Astrocyte of the cerebellum (primary cell): ENCODE results near the gene PAK2.

Source experiments
- DNase-seq: peaks from one replicate; pipeline ENCODE4 v3.0.0-alpha.2; 2011; ENCODE audit warnings: low read depth
- H3K4me3 ChIP-seq: 2 replicates; pipeline ENCODE4 v1.5.1; 2011; ENCODE audit warnings: mild to moderate bottlenecking, low read depth, low read length, moderate library complexity
- in situ Hi-C: cut with HindIII; loops from 2 replicates; pipeline ENCODE4 v1.10.0; 2017; ENCODE audit warnings: low sequenced_read_pairs
- TF ChIP-seq, protein P1 (sequence below): IDR thresholded peaks from 2 replicates; pipeline ENCODE4 v1.5.1; 2012; ENCODE audit warnings: low read length, low read depth, moderate library complexity, mild to moderate bottlenecking; ENCODE audit errors: missing control alignments

Gene PAK2

DNA sequence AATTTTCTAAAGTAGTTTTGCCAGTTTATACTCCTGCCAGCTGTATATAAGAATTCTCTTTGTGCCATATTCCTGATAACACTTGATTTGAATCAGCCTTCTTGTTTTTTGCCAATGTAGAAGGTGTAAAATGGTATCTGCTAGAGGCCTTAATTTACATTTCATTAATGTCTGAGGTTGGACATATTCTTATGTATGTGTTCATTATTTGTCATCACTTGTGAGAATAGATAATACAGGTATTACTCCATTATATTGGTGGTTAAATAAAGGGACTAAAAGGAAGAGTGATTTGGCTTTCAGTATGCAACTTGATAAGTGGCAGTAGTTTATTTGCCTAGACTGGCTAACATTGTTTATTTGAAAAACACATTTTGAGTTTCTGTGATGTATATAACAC lies 25.8 kb downstream of the PAK2 start:
- in situ Hi-C loops = no loop called here
- TF ChIP-seq, protein P1, sequence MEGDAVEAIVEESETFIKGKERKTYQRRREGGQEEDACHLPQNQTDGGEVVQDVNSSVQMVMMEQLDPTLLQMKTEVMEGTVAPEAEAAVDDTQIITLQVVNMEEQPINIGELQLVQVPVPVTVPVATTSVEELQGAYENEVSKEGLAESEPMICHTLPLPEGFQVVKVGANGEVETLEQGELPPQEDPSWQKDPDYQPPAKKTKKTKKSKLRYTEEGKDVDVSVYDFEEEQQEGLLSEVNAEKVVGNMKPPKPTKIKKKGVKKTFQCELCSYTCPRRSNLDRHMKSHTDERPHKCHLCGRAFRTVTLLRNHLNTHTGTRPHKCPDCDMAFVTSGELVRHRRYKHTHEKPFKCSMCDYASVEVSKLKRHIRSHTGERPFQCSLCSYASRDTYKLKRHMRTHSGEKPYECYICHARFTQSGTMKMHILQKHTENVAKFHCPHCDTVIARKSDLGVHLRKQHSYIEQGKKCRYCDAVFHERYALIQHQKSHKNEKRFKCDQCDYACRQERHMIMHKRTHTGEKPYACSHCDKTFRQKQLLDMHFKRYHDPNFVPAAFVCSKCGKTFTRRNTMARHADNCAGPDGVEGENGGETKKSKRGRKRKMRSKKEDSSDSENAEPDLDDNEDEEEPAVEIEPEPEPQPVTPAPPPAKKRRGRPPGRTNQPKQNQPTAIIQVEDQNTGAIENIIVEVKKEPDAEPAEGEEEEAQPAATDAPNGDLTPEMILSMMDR = no peak
- no peak for DNase-seq
- no peak overlapping the region for H3K4me3 ChIP-seq

DNA sequence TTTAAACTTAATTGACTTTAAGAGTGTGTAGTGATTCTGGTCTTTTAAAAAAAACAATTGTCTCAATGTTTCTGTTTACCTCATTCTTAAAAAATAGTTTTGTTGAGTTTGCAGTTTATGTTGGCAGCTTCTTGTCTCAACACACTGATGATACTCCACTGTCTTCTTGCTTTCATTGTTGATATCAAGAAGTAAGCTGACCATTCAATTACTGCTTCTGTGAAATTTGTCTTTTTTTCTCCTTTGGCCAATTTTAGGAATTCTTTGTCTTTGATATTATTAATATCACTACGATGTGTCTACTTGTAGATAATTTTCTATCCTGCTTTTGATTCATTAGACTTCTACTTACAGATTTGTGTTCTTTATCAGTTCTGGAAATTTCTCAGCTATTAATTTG lies 31.4 kb downstream of the PAK2 start:
- no peak overlapping the region for H3K4me3 ChIP-seq
- in situ Hi-C loops = no loop called here
- TF ChIP-seq, protein P1 = no peak
- DNase-seq = no peak

DNA sequence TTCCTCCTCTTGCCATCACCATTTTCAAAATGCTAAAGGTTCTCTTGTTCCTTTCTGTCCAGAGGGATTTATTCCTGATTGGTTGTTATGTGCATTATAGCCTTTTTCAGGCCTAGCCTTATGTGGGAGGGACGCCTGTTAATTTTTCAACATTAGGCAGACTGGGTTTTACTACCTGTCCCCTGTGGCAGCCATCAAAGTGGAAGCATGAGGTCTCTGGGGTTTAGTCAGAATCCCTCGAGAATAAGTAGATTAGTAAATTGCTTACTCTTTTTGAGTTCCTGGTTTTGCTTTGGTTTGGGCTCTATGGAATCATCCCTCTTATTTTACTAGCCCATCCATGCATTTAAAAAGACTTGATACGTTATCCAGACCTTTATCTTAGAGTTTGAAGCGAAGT lies 32.4 kb downstream of the PAK2 start:
- DNase-seq = no peak
- H3K4me3 ChIP-seq = no peak overlapping the region
- in situ Hi-C loops = no loop called here
- TF ChIP-seq, protein P1 = no peak

DNA sequence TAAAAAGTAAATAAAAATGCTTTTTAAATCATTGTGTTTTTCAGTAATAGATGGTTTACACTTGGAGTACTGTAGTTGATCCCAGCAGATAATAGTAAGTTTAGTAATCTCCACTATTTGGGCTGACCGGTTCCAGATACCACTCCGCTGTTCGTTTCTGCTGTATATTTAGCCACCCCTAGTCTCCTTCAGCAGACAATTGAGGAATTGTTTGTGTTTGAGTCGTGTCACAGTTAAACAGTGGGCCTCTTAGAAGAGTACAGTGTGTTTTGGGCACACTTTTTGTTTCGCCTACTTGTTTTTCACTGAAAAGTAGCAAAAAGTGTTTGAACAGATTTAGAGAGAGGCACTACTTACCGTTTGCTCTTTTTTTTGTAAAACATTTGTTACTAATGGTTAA lies 33.2 kb downstream of the PAK2 start:
- H3K4me3 ChIP-seq = no peak overlapping the region
- DNase-seq = no peak
- TF ChIP-seq, protein P1 = no peak
- in situ Hi-C loops = no loop called here

DNA sequence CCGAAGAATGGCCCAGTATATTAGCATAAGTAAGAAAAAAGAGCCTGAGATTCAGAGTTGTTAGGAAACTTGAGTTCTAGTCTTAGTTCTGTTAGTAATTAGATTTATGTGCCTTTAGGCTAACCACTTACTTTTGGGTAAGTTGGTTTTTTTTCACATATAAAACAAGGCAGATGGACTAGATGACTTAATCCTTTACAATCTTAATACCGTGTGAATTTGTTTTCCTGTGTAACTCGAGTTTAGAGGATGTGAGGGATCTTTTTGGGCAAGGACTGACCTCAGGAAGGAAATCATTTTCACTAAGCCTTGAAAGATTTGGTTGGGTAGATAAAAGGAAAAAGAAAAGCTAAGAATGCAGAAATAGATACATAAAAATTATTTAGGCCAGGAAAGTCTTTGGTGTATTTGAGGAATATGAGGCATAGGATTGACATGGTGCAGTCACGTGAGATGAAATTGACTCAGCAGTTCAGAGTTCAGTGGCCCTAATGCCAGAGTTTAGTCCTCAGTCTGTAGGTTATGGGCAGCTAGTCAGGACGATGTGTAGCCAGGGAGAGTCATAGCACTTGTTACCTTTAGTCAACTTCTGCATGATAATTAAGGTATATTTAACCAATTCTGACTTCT lies 34.6 kb downstream of the PAK2 start:
- TF ChIP-seq, protein P1 = no peak
- no peak for DNase-seq
- no peak overlapping the region for H3K4me3 ChIP-seq
- in situ Hi-C loops = no loop called here

DNA sequence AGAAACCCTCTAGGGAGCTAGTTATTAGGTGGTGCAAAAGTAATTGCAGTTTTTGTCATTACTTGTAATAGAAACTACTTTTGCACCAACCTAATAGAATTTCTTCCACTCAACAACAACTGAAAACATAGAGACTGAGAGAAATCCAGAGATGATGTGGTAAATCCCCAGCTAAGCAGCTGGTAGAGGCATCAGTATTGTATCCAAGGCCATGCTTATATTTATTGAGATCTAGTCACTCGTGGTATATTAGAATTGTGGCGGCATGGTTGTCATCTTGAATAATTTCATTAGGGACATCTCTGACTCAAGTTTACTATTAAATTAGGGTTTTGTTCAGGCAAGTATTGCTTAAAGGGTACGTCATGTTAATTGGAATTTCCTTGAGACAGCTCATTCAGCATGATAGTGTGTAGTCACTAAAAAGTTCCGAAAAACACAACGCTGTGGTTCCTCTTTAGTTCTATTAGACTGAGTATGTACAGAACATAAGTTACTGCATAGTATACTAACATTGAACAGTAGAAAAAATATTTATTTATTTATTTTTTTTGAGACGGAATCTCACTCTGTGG lies 35.3 kb downstream of the PAK2 start:
- in situ Hi-C loops = no loop called here
- H3K4me3 ChIP-seq = no peak overlapping the region
- TF ChIP-seq, protein P1 = no peak
- no peak for DNase-seq
